G401 (cell line): ENCODE measurements around the gene PPP1R13B. TPM values are rescaled to one million over a fixed set of nuclear protein-coding genes. Genes with fewer than 3 reads are reported as not detected.

ENCODE experiments used
- DNase-seq: peaks from one replicate; pipeline ENCODE4 v3.0.0-alpha.2; 2015; ENCODE audit warnings: low spot score
- in situ Hi-C: cut with HindIII; loops from 2 replicates; pipeline ENCODE4 v1.10.0; 2016; ENCODE audit warnings: low sequenced_read_pairs, mixed read lengths
- total RNA-seq: library from RNA; depleted of rRNA; stranded (reverse); fragments of >200 nt; shearing (Covaris generic); gene quantifications from 2 replicates; pipeline ENCODE4 v1.2.3, GENCODE V29; 2014

PPP1R13B gene
- total RNA-seq, 1 experiment from 2014 or later = 12.8 TPM

DNA sequence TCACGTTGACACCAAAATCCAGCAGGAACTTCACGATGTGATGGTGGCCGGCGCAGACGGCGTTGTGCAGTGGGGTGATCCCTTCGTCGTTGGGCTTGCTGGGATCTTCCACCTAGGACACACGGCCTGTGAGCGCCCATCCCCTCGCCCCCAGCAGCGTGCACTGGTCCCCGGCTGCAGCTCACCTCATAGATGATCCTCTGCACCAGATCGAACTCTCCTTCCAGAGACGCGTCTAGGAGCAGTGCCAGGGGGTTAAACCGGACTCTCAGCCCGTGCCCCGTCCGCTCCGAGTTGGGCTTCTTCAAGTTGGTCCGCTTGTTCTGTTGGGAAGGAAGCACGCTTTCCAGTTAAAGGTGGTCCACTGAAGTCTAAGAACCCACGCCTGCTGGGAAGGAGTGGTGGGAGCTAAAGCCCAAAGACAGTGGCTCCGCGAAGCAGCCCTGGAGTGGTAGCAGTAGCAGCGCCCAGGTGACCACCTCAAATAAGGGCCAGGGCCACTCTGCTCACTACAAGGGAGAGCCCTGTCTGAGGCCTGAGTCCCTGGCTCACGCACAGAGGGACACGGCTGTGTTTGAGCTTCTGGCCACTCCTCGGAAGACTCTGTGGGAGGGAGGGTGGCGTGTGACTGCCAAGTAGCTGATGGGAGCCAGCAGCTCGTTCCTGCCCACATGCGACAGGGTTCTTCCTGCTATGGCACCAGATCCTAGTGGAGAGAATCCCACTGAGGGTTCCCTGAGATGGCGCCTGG lies 108.5 kb downstream of the PPP1R13B start:
- DNase-seq = peak; percentile 87
- in situ Hi-C loops = no loop called here

DNA sequence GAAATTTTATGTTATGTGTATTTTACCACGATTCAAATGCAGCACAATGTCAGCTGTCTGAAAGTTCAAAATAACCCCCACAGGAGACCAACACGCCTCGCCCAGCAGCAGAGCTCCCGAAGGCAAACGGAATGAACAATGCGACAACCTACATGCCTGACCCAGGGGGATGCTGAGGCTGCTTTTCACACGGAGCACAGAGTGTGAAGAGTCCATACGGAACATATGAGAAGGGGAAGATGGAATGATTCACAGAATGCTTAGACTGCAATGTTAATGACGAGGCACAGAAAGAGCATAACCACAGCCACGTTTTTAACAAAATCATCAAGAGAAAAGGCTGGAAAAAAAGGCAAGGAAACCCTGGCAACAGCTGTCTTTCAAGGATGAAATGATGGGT lies 109.2 kb downstream of the PPP1R13B start:
- in situ Hi-C loops = no loop called here

DNA sequence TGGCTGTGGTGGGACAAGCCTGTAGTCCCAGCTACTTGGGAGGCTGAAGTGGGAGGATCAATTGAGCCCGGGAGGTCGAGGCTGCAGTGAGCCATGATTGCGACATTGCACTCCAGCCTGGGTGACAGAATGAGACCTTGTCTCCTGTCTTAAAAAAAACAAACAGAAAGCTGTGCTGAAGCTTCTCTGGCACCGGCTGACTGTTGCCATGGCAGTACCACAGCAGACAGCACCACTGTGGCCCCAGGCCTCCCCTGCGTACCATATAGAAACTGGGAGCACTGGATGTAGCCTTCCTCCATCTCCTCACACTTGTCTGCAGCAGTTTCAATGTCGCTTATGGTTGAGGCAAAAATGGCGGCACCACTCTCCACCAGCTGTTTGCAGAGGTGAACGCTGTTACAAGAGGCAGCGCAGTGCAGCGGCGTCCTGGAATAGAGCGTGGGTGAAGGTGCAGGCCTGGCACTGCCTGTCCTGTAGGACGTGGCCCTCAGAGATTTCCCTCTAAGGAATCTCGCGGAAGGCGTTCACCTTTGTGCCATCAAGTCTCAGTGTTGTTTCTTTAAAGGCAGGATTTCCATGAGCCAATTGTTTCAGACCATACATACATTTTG lies 109.8 kb downstream of the PPP1R13B start:
- in situ Hi-C loops = no loop called here
- no peak for DNase-seq

More for the DNA sequence above, 109.2 kb downstream of the PPP1R13B start:
- DNase-seq = no peak

DNA sequence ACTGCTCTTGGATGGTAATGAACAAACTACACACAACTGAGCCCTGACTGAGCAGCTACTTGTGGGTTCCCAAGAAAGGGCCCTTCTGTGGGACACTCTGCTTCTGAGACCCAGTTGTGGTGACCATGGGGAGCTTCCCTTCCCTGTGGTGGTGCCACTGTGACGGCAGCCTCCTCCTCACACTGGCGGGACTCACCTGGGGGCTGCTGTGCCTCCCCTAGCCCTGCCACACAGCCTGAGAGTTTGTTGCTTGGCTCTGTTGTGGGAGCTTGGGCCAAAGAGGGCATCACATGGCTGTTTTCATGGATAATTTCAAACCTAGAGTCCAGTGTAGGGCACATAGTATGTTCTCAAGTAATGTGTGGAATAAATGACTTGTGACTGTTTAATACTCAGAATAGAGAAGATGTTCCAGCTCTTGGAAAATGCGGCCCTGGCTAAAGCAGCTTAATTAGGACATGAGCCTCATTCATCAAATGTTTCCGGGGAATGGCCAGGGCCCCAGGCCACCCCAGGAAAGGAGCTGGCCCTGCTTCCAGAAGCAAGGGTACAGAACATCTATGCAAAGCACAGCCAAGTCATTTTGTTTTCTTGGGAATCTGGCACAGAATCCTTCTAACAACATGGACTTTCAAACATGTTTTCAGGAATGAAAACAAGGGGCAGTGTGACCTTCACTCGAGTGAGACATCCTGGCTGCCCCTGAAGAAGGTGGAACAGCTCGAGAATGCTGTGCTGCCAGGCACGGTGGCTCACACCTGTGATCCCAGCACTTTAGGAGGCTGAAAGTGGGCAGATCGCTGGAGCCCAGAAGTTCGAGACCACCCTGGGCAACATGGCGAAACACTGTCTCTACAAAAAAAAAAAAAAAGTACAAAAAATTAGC lies 110.6 kb downstream of the PPP1R13B start:
- DNase-seq = peak; percentile 50
- in situ Hi-C loops = no loop called here

DNA sequence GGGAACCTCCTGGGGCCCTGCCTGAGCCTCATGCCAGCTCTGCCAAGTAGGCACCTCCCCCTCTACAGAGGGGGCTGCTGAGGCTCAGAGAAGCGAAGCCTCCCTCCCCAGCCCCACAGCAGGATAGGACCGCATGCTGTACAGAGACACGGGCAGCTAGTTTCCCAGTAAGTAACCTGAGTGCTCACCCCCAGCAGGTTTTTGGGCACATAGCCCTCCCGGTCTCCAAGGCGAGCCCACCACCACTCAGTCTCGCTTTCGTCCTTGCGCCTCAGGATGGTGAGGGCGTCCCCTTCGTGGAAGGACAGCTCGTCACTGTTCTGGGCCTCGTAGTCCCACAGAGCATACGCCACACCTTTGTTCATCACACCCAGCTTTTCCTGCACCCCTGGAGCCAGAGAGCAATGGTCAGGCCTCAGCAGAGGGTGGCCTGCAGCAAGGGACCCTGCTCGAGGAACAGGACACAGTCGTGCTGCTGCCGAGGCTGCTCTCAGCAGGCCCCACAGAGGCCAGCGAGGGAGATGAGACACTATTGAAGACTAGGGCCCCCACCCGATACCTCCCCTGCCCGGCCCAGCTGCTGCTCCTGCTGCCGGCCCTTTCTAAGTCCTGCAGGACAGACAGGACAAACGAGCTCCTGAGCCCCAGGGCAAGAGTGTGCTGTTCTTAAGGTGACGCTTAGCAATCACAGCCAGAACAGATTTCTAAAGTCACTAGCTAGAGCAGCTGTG lies 111.4 kb downstream of the PPP1R13B start:
- in situ Hi-C loops = no loop called here
- DNase-seq = no peak

DNA sequence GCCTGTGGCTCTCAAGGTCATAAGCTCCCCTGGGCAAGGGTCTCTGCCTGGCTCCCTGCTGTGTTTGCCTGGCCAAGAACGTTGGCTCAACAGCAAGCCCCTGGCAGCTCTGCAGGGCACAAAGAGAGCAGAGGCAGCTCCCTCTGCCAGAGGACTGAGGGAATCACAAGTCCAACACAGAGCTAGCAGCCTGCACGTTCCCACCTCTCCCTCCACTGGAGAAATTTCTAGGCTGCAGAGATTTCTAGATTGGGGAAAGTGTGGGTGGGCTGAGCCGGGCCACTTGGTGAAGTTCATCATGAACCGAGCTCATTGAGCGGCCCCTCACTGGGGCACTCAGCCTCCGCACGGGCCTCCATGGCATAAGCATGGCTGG lies 111.9 kb downstream of the PPP1R13B start:
- DNase-seq = no peak
- in situ Hi-C loops = no loop called here

DNA sequence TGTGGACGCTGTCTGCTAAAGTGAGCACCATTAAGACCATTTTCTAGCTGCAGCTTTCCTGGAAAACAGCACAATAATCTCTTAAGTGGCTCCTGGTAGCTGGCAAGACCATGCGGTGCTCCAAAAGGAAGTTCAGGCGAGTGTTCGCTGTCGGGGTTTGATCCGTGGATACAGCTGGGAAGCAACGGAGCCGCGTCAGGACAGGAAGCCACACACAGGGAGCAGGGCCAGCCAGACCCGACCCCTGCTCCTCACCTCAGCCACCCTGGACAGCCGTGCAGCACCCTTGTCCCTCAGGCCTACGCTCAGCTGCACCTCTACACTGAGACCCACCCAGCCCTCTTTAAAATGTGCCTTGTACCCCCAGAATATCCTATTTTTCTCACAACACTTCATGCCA lies 112.4 kb downstream of the PPP1R13B start:
- DNase-seq = no peak
- in situ Hi-C loops = no loop called here

DNA sequence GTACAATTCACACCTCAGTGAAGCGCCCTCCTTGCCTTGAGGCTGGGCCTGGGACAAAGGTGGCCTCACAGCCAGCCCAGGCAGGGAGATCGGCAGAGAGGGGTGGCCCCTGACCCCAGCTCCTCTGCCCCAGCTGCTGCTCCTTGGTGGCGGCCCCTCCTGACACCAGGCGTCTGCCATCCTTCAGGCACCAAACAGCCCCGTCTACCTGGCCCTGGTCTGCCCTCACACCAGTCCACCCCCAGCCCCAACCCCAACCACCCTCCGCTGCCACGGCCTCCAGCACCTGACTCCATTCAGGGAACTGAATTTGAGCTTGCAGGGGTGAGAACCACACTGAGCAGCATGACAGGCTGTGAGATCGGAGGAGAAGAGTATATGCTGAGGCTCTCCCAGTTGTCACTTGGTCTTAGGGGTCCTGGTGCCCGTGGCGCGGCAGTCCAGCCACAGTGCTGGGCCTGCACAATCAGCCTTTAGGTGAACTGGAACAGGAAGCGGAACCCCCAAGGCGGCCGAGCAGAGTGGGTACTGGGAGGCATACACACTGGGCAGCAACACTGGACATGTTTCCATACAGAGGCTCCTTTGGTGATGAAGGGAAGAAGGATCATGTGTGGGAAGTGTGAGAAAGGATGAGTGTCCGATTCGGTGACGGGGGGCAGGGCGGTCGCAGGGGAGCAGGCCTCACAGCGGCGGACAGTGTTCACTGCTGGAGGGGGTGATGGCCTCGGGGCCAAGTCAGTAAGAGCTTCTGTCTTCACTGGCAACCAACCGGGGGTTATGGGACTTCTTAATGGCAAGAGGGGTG lies 113.1 kb downstream of the PPP1R13B start:
- no peak for DNase-seq
- in situ Hi-C loops = no loop called here

DNA sequence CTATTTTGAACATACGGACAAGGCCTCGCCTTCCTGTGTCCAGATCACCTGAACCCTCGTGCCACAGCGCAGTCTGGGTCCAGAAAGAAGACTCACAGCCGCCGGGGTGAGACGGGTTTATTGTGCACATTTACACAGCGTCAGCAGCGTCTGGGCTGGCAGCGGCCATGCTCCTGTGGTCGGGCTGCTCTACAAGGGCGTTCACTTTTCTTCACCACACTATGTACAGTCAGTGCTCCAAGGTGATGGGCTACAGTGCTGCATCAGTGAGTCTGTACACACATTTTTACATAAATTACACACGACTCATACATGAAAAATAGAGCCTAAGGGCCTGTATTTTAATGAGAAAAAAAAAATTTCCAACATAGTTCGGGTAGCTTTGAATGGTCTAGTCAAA lies 113.7 kb downstream of the PPP1R13B start:
- in situ Hi-C loops = no loop called here
- DNase-seq = no peak

DNA sequence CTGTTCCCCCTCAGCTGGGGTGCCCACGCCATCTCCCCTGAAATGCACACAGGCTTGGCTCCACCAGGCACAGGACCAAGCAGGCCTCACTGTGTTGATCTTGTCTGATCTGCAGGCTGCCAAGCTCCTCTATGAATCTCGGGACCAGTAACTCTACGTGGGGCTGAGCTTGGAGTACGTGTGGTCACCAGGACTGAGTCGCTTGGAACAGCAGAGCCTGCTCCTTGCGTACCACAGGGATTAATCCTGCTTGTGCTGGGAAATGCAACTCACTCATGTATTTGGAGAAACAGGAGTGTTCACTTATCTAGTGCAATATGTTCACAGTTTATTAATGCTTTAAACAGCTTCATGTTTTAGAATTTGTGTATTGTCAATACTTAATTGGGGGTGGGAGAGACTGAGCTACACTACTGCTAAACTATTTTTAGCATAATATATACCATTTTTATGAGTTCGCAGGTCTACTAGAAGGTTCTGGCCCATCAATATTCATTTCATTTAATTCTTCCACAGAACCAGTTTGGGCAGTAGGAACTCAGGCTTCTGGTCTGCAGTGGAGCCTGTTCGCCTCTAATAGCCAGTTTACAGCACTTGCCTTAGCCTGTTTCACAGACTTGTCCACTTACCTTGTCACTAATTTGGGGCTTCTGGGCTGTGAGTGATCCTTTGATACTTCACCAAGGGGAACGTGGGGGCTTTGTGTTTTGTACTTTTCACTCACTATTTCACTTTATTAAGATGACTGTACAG lies 114.3 kb downstream of the PPP1R13B start:
- no peak for DNase-seq

DNA sequence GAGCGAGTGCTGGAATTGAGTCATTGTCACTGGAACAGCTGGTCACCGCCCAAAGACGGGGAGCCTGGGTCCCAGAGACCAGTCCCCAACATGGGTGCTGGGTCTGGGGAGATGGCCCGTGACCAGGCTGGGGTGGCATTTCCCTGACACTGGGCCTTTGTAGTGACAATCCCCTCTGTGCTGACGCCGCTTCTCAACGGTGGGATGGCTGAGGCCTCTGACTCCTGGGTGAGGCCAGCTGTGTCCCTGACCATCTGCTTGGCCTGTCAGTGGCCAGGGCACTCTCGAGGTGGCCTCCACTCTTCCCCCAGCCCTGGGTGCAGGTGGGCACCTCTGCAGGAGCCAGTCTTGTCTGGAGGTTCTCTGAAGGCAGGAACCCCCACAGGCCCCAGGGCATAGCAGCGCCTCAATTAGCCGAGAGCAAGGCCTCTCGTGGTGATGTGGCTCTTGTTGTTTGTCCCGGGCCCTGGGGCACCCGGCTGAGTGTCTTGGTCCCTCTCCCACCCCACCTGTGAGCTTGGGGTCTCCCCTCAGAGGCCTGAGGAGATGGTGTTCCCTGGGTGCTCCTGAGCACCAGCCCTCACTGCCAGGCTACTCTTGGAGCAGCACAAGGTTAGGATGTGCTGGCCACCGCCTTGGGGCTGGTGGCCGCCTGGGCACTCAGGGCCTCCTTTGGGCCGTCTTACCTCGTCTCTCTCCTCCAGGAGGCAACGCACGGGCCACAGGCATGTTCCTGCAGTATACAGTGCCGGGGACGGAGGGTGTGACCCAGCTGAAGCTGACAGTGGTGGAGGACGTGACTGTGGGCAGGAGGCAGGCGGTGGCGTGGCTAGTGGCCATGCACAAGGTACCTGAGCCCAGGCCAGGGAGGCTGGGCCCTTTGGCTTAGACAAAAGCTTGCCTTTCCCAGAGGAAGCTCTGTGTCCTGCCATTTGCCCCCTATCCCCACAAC lies 115.2 kb downstream of the PPP1R13B start:
- in situ Hi-C loops = no loop called here
- DNase-seq = no peak

More for the DNA sequence above, 114.3 kb downstream of the PPP1R13B start:
- in situ Hi-C loops = no loop called here

DNA sequence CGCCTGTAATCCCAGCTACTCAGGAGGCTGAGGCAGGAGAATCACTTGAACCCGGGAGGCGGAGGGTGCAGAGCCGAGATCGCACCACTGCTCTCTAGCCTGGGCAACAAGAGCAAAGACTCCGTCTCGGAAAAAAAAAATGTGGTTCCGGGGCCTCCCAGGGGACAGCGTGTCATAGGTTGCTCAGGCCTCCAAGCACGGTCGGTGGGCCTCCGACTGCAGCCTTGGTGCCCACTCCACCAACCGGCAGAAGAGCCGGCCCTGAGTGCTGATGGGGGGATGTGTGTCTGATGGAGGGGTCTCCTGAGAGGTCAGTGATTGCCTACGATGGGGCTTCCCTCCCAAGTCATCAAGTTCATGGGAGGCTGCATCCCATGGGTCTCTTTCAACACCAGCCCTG lies 115.9 kb downstream of the PPP1R13B start:
- in situ Hi-C loops = no loop called here

DNA sequence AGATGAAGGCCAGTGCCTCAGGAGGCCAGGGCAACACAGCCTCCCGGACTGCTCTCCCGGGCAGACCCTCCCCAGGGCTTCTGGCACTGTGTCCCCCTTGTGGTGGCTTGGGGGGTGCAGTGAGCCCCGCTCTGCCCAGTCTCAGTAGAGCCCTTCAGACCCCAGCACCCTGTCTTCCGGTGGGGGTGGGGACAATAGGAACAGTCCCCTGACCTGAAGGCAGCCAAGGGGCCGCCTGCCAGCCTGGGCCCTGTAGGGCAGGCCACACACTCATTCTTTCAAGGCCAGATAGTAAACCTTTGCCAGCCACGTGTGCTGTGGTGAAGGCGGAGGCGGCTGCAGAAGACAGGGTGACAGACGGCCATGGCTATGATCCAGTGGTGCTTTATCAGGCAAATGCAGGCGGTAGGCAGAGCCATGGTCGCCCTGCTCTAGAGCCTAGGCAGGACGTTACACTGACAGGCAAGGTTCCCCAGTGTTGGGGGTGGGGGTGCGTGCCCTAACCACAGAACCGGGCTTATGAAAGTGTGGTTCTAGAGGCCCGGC lies 116.8 kb downstream of the PPP1R13B start:
- peak; percentile 51 for DNase-seq

More for the DNA sequence above, 115.9 kb downstream of the PPP1R13B start:
- DNase-seq = no peak

DNA sequence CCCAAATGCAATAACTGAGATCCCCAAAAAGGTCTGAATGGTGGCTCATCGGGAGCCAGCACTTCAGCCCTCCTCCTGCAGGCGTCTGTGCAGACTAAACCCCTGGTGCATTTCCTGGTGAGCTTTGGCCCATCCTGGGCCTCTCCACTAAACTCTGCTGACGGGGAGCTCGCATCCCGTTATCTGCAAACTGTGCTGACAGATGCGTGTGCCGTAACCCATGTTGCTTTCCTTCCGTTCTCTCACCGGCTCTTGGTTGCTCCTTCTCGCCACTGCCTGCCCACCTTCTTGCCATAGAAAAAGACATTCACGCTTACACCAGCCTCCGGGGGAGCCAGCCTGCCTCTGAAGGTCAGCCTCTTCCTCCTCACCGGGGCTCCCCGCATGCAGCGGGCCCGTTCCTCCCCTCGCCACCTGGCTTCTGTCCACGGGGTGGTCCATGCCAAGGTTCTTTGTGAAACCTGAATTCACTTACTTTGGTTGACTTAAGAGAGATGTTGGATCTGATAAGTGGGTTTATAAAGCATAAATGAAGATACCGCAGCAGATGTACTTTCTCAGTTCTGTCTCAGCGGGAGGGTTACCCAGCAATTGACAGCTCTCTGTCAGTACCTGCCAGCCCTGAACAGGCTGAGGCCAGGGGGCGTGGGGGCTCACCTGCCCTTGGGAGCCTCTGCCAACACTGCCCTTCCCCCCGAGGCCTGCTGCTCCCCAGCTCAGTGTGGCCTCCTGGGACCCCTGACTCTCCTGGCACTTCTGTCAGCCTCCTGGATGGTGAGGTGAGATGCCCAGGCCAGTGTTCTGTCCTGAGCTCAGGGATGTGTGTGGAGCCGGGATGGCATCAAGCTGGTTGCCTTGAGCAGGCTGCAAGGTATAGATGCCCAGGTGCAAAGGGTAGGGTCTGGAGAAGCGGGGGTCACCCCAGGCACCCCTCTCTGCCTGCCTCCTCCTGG lies 117.6 kb downstream of the PPP1R13B start:
- in situ Hi-C loops = no loop called here
- no peak for DNase-seq

More for the DNA sequence above, 116.8 kb downstream of the PPP1R13B start:
- in situ Hi-C loops = no loop called here

DNA sequence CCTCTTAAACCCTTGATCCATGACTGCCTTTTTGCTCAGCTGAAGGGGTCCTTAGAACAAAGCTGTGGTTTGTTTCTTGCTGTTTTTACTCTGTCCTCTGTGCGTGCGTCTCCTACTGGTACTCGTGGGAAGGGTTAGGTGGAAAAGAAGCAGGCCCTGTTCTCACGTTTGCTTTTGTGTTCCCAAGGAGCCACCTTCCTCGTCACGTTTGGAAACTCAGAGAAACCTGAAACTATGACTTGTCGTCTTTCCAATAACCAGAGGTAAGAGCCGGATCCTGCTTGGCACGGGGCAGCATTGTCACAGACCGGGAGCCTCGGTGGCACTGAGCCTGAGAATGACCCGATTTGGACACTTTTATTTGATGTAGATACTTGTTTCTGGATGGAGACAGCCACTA lies 118.7 kb downstream of the PPP1R13B start:
- DNase-seq = peak; percentile 42
- in situ Hi-C loops = no loop called here
